Activated CD4-positive, alpha-beta T cell treated with anti-CD3 and anti-CD28 coated beads for 48 hours (primary cell): ENCODE measurements around the gene TMEM60.
"Not testable (repeated sequence)": the region's sequence is repeated elsewhere in the genome, so short reads cannot be mapped to it uniquely, and the experiment has no call there.

Source experiments
- DNase-seq: peaks from one replicate; pipeline ENCODE4 v3.0.0-alpha.2; 2020

TMEM60 gene

GRCh38 chr7:77798394-77799077 is at the start of gene TMEM60, which contains the start of gene PHTF2:
TMEM60 (minus strand) TSS chr7:77798434; CDS start chr7:77794373, 4,061 bp downstream.
PHTF2 (plus strand) TSS chr7:77798773.
- DNase-seq: peak; percentile 95

- DNase-seq: no peak
These were observed 48.3 kb upstream of the TMEM60 start for GRCh38 chr7:77846317-77847092.

- DNase-seq: no peak
These were observed 45.0 kb upstream of the TMEM60 start for GRCh38 chr7:77843194-77843593.

- no peak for DNase-seq
These were observed 41.7 kb upstream of the TMEM60 start for GRCh38 chr7:77839919-77840318.

- no peak for DNase-seq
These were observed 40.8 kb upstream of the TMEM60 start for GRCh38 chr7:77838929-77839491.

GRCh38 chr7:77837966-77838365 is 39.7 kb upstream of the TMEM60 start:
- no peak for DNase-seq

GRCh38 chr7:77837275-77837674 is 39.0 kb upstream of the TMEM60 start:
- no peak for DNase-seq

GRCh38 chr7:77836425-77836824 is 38.2 kb upstream of the TMEM60 start:
- not testable (repeated sequence) for DNase-seq

GRCh38 chr7:77833136-77833535 is 34.9 kb upstream of the TMEM60 start:
- no peak for DNase-seq

GRCh38 chr7:77831953-77832352 is 33.7 kb upstream of the TMEM60 start:
- no peak for DNase-seq

GRCh38 chr7:77831481-77831880 is 33.2 kb upstream of the TMEM60 start:
- DNase-seq: peak; percentile 48

- DNase-seq: no peak
These were observed 32.6 kb upstream of the TMEM60 start for GRCh38 chr7:77830649-77831355.

GRCh38 chr7:77827999-77828398 is 29.8 kb upstream of the TMEM60 start:
- no peak for DNase-seq

- no peak for DNase-seq
These were observed 28.1 kb upstream of the TMEM60 start for GRCh38 chr7:77826300-77826699.

GRCh38 chr7:77825131-77825530 is 26.9 kb upstream of the TMEM60 start:
- DNase-seq: no peak

- DNase-seq: no peak
These were observed 26.4 kb upstream of the TMEM60 start for GRCh38 chr7:77824636-77825035.

- no peak for DNase-seq
These were observed 25.6 kb upstream of the TMEM60 start for GRCh38 chr7:77823787-77824186.

- DNase-seq: no peak
These were observed 24.0 kb upstream of the TMEM60 start for GRCh38 chr7:77822269-77822668.

GRCh38 chr7:77820967-77821366 is 22.7 kb upstream of the TMEM60 start:
- DNase-seq: no peak

- no peak for DNase-seq
These were observed 20.8 kb upstream of the TMEM60 start for GRCh38 chr7:77819021-77819420.

GRCh38 chr7:77813180-77813579 is 14.9 kb upstream of the TMEM60 start:
- no peak for DNase-seq

- DNase-seq: no peak
These were observed 14.1 kb upstream of the TMEM60 start for GRCh38 chr7:77812290-77812685.

GRCh38 chr7:77811516-77812289 is 13.5 kb upstream of the TMEM60 start:
- no peak for DNase-seq
